ENCODE measurements around the gene MDM2. TPM values are rescaled to one million over a fixed set of nuclear protein-coding genes. Genes with fewer than 3 reads are reported as not detected.

MDM2 gene
- total and polyA plus RNA-seq, 9 of the 15 experiments (the other 6 are each of a cell fraction or from before 2014, with no cell fraction given), result 13.6 to 100 (median 49.0) TPM

- TF ChIP-seq, protein P1, sequence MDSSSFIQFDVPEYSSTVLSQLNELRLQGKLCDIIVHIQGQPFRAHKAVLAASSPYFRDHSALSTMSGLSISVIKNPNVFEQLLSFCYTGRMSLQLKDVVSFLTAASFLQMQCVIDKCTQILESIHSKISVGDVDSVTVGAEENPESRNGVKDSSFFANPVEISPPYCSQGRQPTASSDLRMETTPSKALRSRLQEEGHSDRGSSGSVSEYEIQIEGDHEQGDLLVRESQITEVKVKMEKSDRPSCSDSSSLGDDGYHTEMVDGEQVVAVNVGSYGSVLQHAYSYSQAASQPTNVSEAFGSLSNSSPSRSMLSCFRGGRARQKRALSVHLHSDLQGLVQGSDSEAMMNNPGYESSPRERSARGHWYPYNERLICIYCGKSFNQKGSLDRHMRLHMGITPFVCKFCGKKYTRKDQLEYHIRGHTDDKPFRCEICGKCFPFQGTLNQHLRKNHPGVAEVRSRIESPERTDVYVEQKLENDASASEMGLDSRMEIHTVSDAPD (CRISPR knock-in tag; IDR thresholded peaks at IDR 0.05), result no peak
- TF ChIP-seq MLLT1 (IDR thresholded peaks at IDR 0.05), result no peak
Measured at GRCh38 chr12:68878846-68879245, 70.9 kb downstream of the MDM2 start (continued).

DNA sequence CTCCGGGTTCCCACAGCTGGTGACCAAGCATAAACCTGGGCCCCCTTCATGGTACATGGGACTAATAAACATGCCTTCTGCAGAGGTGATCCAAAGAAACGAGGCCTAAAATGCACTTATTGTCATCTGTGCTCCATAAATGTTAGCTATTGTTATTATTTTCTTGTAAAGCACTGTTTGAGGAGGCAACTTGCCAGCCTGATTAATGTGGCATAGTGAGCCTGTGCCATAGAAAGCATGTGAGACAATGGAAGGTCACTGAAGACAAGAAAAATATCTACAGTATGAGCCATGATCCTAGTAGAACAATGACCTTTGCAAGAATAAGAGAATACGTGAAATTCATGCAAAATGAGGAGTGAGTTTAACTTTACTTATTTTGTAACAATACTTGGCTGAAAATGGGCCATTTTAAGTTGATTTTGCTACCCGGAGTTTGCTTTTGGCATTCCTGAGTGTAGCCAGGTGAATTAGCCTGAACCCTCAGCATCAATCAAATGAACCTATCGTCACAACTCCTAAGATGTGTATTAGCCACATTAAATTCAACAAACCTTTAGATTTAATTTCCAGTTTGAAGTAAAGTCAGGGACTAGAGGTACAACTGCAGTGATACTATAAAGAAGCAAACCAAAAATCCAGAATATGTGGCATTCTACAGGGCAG is 72.8 kb downstream of the MDM2 start:
- no TSS peak for BruUV-seq (replicated peaks)
- POLR2A ChIA-PET, result no interaction called here

More for the DNA sequence above, 72.8 kb downstream of the MDM2 start:
- Histone ChIP-seq H3K4me3 (no peak overlapping the region), H2AFZ (ENCODE audit: low read depth, low read length) (no peak overlapping the region), H4K20me1 (replicated peaks; ENCODE audit: control insufficient read depth, insufficient read depth, low read length) (no peaks in the 10 kb centered on the region), H3K36me3 (ENCODE audit: control insufficient read depth, insufficient read depth, low read length) (no peaks in the 10 kb centered on the region), H3K4me2 (ENCODE audit: insufficient read depth, low read length) (no peak overlapping the region), H3K9me1 (ENCODE audit: control insufficient read depth, insufficient read depth, low read length) (no peaks in the 10 kb centered on the region), H3K9ac (ENCODE audit: insufficient read depth in 1 of 2, low read depth in 2 of 2, low read length in 2 of 2) (no peak overlapping the region), H3K9me3 (replicated peaks; ENCODE audit: control insufficient read depth, insufficient read depth, low read depth, low read length) (no peaks in the 10 kb centered on the region; the same call in 1 of the 2 replicates), H3K4me1 (replicated peaks in 1 of 2; ENCODE audit: control insufficient read depth in 2 of 2, insufficient read depth in 2 of 2, low read length in 2 of 2) (no peaks in the 10 kb centered on the region), H3K27me3 (ENCODE audit: control insufficient read depth in 2 of 2, insufficient read depth in 2 of 2, low read length in 2 of 2) (peaks cover 8 to 24% of the 10 kb centered on the region in 2 experiments; a peak in 4 of 5 replicates), H3K27ac (ENCODE audit: extremely low read depth, low read depth, low read length) (no peak overlapping the region), H3K79me2 (ENCODE audit: control insufficient read depth, insufficient read depth, low read length) (no peaks in the 10 kb centered on the region)
- CTCF ChIA-PET (ENCODE audit: low intra/inter-chr PET ratio), result no interaction called here
- FAIRE-seq (no peak), ATAC-seq (no peak), DNase-seq (ENCODE audit: extremely low read depth in 1 of 4, low spot score in 3 of 4) (no peak)
- TF ChIP-seq NR2C1 (IDR thresholded peaks at IDR 0.05), result no peak
- no peak for TF ChIP-seq NR2C1 (tag; IDR thresholded peaks at IDR 0.05)
- TF ChIP-seq ZNF408 (CRISPR knock-in tag; IDR thresholded peaks at IDR 0.05; ENCODE audit: low read depth), result no peak
- TF ChIP-seq ZNF174 (CRISPR knock-in tag; IDR thresholded peaks at IDR 0.05), result no peak
- TF ChIP-seq, protein P2, sequence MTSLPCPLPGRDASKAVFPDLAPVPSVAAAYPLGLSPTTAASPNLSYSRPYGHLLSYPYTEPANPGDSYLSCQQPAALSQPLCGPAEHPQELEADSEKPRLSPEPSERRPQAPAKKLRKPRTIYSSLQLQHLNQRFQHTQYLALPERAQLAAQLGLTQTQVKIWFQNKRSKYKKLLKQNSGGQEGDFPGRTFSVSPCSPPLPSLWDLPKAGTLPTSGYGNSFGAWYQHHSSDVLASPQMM (CRISPR knock-in tag; IDR thresholded peaks at IDR 0.05), result no peak
- no peak for TF ChIP-seq ZNF197 (CRISPR knock-in tag; IDR thresholded peaks at IDR 0.05; ENCODE audit: low read depth)
- no peak for TF ChIP-seq ZNF263 (CRISPR knock-in tag; IDR thresholded peaks at IDR 0.05; ENCODE audit: borderline replicate concordance)
- TF ChIP-seq ERF (CRISPR knock-in tag; IDR thresholded peaks at IDR 0.05), result no peak
- intact Hi-C loops (cut with micrococcal nuclease) (no loop called here), in situ Hi-C loops (cut with MboI) (no loop called here)
- WGBS (ENCODE audit: insufficient coverage, low coverage, missing lambda C conversion rate), result 0% methylated on average over 5 of the region's 5 CpGs

All from K562 (cell line).